Measurements from ENCODE around the gene TAAR2.

The TAAR2 gene, protein sequence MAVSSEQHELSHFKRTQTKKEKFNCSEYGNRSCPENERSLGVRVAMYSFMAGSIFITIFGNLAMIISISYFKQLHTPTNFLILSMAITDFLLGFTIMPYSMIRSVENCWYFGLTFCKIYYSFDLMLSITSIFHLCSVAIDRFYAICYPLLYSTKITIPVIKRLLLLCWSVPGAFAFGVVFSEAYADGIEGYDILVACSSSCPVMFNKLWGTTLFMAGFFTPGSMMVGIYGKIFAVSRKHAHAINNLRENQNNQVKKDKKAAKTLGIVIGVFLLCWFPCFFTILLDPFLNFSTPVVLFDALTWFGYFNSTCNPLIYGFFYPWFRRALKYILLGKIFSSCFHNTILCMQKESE

DNA sequence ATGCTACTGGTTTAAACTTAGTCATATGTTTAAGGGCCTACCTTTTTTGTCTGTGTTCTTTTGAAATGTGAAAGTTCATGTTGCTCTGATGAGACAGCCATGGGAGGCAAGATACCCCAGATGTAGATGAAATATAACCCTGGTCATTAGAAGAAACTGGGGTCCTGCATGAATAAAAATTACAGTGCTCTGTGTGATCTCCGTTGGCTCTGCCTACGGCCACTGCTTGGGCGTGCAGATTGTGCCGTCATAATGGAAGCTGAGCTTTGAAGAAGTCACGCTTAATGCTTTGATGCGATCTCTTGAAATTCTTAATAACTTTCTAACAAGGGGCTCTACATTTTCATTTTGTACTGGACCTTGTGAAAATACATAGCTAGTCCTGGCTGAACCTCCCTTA is at the start of gene TAAR2:
Gene TAAR2, minus strand, starts transcription at position 101 of the 400 bp plus-strand sequence. Its CDS starts 0 bp downstream, at position 101.
- TF ChIP-seq, protein P1, sequence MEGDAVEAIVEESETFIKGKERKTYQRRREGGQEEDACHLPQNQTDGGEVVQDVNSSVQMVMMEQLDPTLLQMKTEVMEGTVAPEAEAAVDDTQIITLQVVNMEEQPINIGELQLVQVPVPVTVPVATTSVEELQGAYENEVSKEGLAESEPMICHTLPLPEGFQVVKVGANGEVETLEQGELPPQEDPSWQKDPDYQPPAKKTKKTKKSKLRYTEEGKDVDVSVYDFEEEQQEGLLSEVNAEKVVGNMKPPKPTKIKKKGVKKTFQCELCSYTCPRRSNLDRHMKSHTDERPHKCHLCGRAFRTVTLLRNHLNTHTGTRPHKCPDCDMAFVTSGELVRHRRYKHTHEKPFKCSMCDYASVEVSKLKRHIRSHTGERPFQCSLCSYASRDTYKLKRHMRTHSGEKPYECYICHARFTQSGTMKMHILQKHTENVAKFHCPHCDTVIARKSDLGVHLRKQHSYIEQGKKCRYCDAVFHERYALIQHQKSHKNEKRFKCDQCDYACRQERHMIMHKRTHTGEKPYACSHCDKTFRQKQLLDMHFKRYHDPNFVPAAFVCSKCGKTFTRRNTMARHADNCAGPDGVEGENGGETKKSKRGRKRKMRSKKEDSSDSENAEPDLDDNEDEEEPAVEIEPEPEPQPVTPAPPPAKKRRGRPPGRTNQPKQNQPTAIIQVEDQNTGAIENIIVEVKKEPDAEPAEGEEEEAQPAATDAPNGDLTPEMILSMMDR (IDR thresholded peaks at IDR 0.05; ENCODE audit: low read depth, low read length) = no peak

DNA sequence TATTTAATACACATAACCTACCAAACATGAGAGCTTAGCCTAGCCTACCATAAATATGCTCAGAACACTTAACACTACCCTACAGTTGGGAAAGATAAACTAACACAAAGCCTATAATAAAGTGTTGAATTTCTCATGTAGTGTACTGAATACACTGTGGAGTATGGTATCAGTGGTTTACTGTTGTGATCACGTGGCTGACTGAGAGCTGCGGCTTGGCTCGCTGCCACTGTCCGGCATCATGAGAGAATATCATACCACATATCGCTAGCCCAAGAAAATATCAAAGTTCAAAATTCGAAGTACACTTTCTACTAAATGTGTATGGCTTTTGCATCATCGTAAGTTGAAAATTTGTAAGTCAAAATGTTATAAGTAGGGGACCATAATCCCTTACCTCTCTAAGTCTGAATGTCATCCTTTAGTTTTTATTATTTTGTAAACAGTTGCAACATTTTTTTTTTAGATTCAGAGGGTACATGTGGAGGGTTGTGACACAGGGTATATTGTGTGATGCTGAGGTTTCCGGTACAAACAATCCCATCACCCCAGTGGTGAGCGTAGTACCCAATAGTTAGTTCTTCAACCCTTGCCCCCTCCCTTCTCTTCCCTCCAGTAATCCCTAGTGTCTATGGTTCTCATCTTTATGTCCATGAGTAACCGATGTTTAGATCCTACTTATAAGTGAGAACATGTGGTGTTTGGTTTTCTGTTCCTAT is 49.5 kb upstream of the TAAR2 start:
- TF ChIP-seq, protein P1 (IDR thresholded peaks at IDR 0.05; ENCODE audit: low read depth, low read length) = no peak
- no peak overlapping the region for H3K4me3 ChIP-seq (ENCODE audit: low read depth, low read length)

More for the DNA sequence above, at the start of gene TAAR2:
- no peak within 1 kb of the TSS for H3K4me3 ChIP-seq (ENCODE audit: low read depth, low read length)

DNA sequence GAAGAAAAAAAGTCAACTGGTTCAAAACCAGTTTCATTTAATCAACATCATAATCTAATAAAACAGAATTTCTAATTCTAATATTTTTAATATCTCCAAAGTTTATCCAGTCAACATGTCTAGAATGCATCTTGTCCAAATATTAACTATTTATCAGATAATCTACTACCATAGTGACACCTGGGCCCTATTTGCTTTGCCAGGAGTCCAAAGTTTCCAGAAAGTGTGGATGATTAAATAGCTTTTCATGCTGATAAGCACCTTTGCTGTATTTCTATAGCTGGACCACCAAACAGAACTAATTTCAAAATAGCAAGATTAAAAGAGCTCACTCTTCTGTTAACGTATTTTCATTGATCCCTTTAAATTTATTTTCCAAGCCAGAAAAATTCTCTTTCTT is 47.2 kb upstream of the TAAR2 start:
- H3K4me3 ChIP-seq (ENCODE audit: low read depth, low read length) = no peak overlapping the region
- TF ChIP-seq, protein P1 (IDR thresholded peaks at IDR 0.05; ENCODE audit: low read depth, low read length) = no peak

DNA sequence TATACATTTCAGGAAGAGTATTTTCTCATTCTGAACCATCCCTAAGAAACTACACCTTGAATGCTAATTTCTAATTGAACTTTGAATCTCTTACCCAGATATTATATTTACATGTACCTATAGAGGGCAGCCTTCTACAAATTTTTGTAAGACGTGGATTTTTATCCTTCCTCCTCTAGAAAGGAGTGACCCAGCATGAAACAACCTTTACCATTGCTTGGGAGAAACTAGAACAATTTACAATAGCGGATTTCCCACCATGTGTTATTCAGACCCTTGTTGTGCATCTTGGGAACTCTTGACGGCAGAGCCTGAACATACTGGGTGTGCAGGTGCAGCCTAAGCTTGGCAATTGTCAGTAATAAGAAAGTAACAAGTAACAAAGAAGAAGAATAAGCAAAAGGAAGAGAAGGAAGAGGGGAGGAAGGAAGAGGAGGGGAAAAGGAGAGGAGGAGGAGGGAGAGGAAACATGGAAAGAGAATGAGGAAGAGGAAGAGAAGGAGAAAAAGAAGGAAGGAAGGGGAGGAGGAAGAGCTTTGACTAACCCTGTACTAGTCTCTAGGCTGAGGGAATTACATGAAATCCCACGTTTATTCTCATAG is 45.7 kb upstream of the TAAR2 start:
- H3K4me3 ChIP-seq (ENCODE audit: low read depth, low read length) = no peak overlapping the region
- TF ChIP-seq, protein P1 (IDR thresholded peaks at IDR 0.05; ENCODE audit: low read depth, low read length) = no peak

DNA sequence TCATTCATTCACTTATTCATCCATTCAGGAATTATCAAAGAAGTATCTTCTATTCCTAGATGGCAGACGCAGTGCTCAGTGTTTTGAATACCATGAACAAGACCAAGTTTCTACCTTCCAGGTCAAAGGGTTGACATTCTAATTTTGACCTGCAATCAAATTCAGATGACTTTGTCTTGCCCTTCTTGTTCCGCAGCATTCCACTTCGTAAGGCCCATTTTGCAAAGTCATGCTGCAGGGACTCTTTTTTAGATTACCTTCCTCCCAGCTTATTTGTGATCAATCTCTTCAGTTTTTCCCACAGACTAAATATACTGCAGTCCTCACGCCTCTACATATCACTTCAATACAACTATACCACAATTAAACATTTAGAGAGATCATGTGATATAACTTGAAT is 42.0 kb upstream of the TAAR2 start:
- TF ChIP-seq, protein P1 (IDR thresholded peaks at IDR 0.05; ENCODE audit: low read depth, low read length) = no peak
- no peak overlapping the region for H3K4me3 ChIP-seq (ENCODE audit: low read depth, low read length)

DNA sequence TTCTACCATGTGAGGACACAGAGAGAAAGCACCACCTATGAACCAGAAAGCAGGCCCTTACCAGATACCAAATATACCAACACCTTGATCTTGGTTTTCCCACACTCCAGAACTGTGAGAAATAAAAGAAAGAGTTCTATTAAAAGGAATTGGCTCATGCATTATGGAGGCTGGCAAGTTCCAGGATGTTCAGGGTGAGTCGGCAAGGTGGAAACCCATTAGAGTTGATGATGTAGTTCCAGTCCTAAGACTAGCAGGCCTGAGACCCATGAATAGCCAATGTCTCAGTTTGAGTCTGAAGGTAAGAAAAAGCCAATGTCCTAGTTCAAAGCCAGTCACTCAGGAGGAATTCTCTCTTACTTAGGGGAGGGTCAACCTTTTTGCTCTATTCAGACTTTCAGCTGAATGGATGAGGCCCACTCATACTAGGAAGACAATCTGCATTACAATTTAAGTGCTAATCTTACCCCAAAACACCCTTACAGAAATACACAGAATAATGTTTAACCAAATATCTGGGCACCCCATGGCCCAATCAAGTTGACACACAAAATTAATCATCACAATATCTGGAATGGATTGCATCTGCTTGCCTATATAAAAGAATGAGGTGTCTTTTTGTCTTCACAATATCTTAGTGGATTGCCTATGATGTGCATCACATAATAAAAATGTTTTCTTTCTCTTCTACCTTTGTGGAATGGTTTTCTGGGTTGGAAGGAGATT is 40.4 kb upstream of the TAAR2 start:
- TF ChIP-seq, protein P1 (IDR thresholded peaks at IDR 0.05; ENCODE audit: low read depth, low read length) = no peak
- no peak overlapping the region for H3K4me3 ChIP-seq (ENCODE audit: low read depth, low read length)

Data from WI38 (cell line).